ENCODE measurements around the gene ELL.

GRCh38 chr19:18406749-18407148 lies 115.1 kb downstream of the ELL start:
- TF ChIP-seq TAF1 (IDR thresholded peaks at IDR 0.05; ENCODE audit: low read depth), result no peak
- no peak for TF ChIP-seq EP300 (IDR thresholded peaks at IDR 0.05; ENCODE audit: borderline replicate concordance)
- TF ChIP-seq REST (IDR thresholded peaks at IDR 0.05; ENCODE audit: low read depth), result no peak
- TF ChIP-seq, protein P1, sequence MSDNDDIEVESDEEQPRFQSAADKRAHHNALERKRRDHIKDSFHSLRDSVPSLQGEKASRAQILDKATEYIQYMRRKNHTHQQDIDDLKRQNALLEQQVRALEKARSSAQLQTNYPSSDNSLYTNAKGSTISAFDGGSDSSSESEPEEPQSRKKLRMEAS (IDR thresholded peaks at IDR 0.05), result no peak
- no peak for TF ChIP-seq RAD21 (IDR thresholded peaks at IDR 0.05; ENCODE audit: low read depth)

Data from Ishikawa (cell line).